UCSD-AML1 (cell line): ENCODE measurements around the gene HRC.

Experiments
- DNase-seq: peaks from one replicate; lab custom pipeline; 2025; ENCODE audit not compliant: unreplicated experiment; lab: John Stamatoyannopoulos, UW

Gene HRC

GRCh38 chr19:49117677-49118564 lies 37.3 kb downstream of the HRC start:
- DNase-seq, result no peak

- peak; percentile 41 for DNase-seq
Observed at GRCh38 chr19:49116544-49116943, 38.7 kb downstream of the HRC start.

- no peak for DNase-seq
Observed at GRCh38 chr19:49114630-49115363, 40.4 kb downstream of the HRC start.

- peak; percentile 82 for DNase-seq
Observed at GRCh38 chr19:49113762-49114629, 41.2 kb downstream of the HRC start, which contains the start of gene LIN7B. TSS of gene LIN7B (plus strand) at chr19:49114370. CDS start at chr19:49114405, 35 bp downstream.

GRCh38 chr19:49111218-49111998 lies 43.8 kb downstream of the HRC start:
- DNase-seq, result no peak

DNA sequence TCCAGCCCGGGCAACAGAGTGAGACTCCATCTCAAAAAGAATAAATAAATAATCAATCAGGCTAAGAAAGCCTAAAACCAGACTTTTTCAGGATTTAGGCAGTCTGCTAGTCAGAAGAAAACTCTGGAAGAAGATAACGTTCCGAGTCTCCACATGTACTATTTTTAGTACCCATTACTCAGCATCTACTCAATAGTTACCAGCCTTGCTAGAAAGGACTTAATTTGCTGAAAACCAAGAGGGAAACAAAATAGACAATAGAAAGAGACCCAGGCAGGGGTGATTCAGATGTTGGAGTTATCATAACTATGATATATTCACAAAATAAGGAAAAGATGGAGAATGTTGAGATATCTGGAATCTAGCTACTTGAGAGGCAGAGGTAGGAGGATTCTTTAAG lies 44.6 kb downstream of the HRC start:
- DNase-seq, result no peak

GRCh38 chr19:49109569-49110233 lies 45.5 kb downstream of the HRC start:
- no peak for DNase-seq

DNA sequence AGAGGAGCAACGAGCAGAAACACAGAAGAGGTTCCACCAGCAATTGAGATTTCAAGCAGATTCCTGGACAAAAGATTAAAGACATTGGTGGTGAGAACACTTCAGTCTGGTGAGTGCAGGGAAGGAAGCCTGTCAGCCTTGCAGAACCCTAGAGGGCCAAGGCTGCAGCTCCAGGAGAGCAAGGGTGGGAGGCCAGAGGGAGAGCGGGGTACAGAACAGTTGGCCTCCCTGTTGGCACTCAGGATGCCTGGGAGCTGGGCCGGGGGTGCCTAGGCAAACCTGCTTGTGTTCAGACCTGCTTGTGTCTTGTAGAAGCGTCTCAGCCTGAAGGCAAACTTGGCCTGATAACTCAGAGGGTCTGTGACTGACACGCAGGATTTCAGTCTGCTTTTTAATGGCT lies 46.1 kb downstream of the HRC start:
- no peak for DNase-seq

- DNase-seq, result no peak
Observed at GRCh38 chr19:49107625-49108459, 47.4 kb downstream of the HRC start.

DNA sequence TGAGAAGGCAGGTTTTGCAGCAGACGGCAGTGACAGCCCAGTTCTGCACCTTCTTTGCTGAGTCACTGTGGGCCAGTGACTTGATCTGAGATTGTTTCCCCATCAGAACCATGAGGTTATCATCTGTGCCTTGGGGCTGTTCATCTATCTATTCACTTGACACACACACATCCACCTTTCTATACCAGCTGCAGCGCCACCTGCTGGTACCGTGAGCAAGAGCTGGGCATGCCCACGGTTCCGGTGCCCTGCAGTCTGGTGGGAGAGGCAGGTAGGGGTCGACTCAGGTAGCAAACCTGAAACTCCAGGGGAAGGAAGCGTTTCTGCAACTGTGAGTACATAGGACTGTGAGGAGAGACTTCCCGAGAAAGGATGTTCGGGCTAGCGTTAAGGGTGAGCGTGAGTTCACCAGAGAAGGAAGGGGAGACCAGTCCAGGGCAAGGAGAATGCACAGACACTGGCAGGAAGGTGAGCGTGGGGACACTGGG lies 48.5 kb downstream of the HRC start:
- peak; percentile 45 for DNase-seq

- DNase-seq, result no peak
Observed at GRCh38 chr19:49104229-49104864, 50.8 kb downstream of the HRC start.

- no peak for DNase-seq
Observed at GRCh38 chr19:49103331-49104085, 51.7 kb downstream of the HRC start.

DNA sequence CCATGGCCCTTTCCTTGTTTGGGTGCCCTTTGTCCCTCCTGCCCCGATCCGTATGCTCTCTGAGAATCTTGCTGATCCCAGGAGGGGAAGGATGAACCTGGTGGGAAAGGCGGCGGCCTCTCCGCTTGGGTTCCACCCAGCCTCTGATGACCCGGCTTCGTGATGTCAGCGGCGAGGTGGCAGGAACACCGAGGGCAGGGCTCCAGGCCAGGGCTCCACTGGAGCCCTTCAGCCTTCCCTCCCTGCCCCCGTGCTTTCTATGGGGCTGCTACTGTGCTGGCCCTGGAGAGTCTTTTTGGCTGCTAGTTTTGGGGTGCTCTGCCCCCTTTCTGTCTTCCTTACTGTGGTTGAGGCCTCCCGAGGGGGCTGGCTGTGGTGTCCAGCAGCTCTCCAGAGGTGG lies 52.9 kb downstream of the HRC start:
- DNase-seq, result no peak
